GM23338 (cell line): ENCODE results near the gene MED13. TPM values are rescaled to one million over a fixed set of nuclear protein-coding genes. Genes with fewer than 3 reads are reported as not detected.

Source experiments
- ATAC-seq: fragments of 200-7000 bp; cut with Tn5 transposase; 3 replicates; pipeline ENCODE4 v1.9.1; 2020
- DNase-seq: peaks from one replicate; pipeline ENCODE4 v3.0.0-alpha.2; 2015; ENCODE audit warnings: low spot score
- H2AFZ ChIP-seq: fragments of 200-600 bp; sonication (generic); 2 replicates; pipeline ENCODE4 v1.8.0; 2016; ENCODE audit warnings: antibody characterized with exemption, mild to moderate bottlenecking, moderate library complexity
- H3F3A ChIP-seq: fragments of 200-600 bp; sonication (generic); replicated peaks from 2 replicates; pipeline ENCODE4 v1.8.0; 2017; ENCODE audit warnings: antibody characterized with exemption, mixed run types, low read depth
- H3K27ac ChIP-seq: fragments of 200-600 bp; sonication (generic); 2 replicates; pipeline ENCODE4 v1.6.1; 2016; ENCODE audit warnings: low read depth
- H3K27me3 ChIP-seq: fragments of 200-600 bp; sonication (generic); 2 replicates; pipeline ENCODE4 v1.8.0; 2016; ENCODE audit warnings: mild to moderate bottlenecking, mixed run types, moderate library complexity; ENCODE audit not compliant: insufficient read depth
- H3K36me3 ChIP-seq: fragments of 200-600 bp; sonication (generic); 2 replicates; pipeline ENCODE4 v1.8.0; 2016; ENCODE audit warnings: mild to moderate bottlenecking; ENCODE audit not compliant: insufficient read depth
- H3K4me1 ChIP-seq: fragments of 200-600 bp; sonication (generic); 2 replicates; pipeline ENCODE4 v1.8.0; 2016; ENCODE audit warnings: mild to moderate bottlenecking, moderate library complexity; ENCODE audit not compliant: insufficient read depth
- H3K4me2 ChIP-seq: fragments of 200-600 bp; sonication (generic); 2 replicates; pipeline ENCODE4 v1.7.1; 2017; ENCODE audit warnings: mixed run types
- H3K4me3 ChIP-seq: fragments of 200-600 bp; sonication (generic); 2 replicates; pipeline ENCODE4 v1.6.1; 2016; ENCODE audit warnings: mixed run types
- H3K79me2 ChIP-seq: fragments of 200-600 bp; sonication (generic); replicated peaks from 2 replicates; pipeline ENCODE4 v1.8.0; 2017; ENCODE audit warnings: mild to moderate bottlenecking; ENCODE audit not compliant: insufficient read depth
- H3K9me2 ChIP-seq: fragments of 200-600 bp; sonication (generic); 2 replicates; pipeline ENCODE4 v1.8.0; 2017; ENCODE audit not compliant: insufficient read depth
- H4K20me1 ChIP-seq: fragments of 200-600 bp; sonication (generic); replicated peaks from 2 replicates; pipeline ENCODE4 v1.8.0; 2017; ENCODE audit warnings: mild to moderate bottlenecking; ENCODE audit not compliant: insufficient read depth
- H3K27ac Mint-ChIP-seq: 2 replicates; pipeline ENCODE4 v1.8.0; 2020; ENCODE audit warnings: inconsistent platforms, mild to moderate bottlenecking, moderate library complexity, mixed read lengths
- H3K27me3 Mint-ChIP-seq: 3 replicates; pipeline ENCODE4 v1.8.0; 2022; ENCODE audit warnings: low read depth, mild to moderate bottlenecking, moderate library complexity, mixed read lengths, inconsistent platforms; ENCODE audit not compliant: insufficient read depth, poor library complexity
- H3K36me3 Mint-ChIP-seq: 3 replicates; pipeline ENCODE4 v1.8.0; 2021; ENCODE audit warnings: low read depth, mild to moderate bottlenecking, inconsistent platforms, moderate library complexity, mixed read lengths
- H3K4me1 Mint-ChIP-seq: 3 replicates; pipeline ENCODE4 v1.8.0; 2020; ENCODE audit warnings: mild to moderate bottlenecking, inconsistent platforms, mixed read lengths
- H3K4me3 Mint-ChIP-seq: 3 replicates; pipeline ENCODE4 v1.8.0; 2021; ENCODE audit warnings: moderate library complexity, mild to moderate bottlenecking, inconsistent platforms, mixed read lengths
- H3K9me3 Mint-ChIP-seq: 3 replicates; pipeline ENCODE4 v1.8.0; 2020; ENCODE audit warnings: moderate library complexity, mild to moderate bottlenecking, inconsistent platforms, mixed read lengths
- CREB1 ChIP-seq: fragments of 250-450 bp; sonication (Bioruptor Pico); IDR thresholded peaks from 2 replicates; pipeline ENCODE4 v1.5.0; 2020; ENCODE audit warnings: low read depth, mild to moderate bottlenecking, moderate library complexity
- ETS1 ChIP-seq: IDR thresholded peaks from 2 replicates; pipeline ENCODE4 v1.6.1; 2016; ENCODE audit warnings: antibody characterized with exemption
- EZH2 ChIP-seq: fragments of 200-600 bp; sonication (generic); IDR thresholded peaks from one replicate; pipeline ENCODE4 v1.8.0; 2017; ENCODE audit warnings: antibody characterized with exemption, mild to moderate bottlenecking, low read depth; ENCODE audit not compliant: unreplicated experiment
- EZH2phosphoT487 ChIP-seq: fragments of 200-600 bp; sonication (generic); IDR thresholded peaks from one replicate; pipeline ENCODE4 v1.8.1; 2018; ENCODE audit warnings: antibody characterized with exemption; ENCODE audit not compliant: unreplicated experiment
- JUNB ChIP-seq: IDR thresholded peaks from one replicate; pipeline ENCODE4 v1.6.1; 2016; ENCODE audit warnings: antibody characterized with exemption; ENCODE audit not compliant: unreplicated experiment
- NANOG ChIP-seq: IDR thresholded peaks from 2 replicates; pipeline ENCODE4 v1.6.1; 2016; ENCODE audit warnings: antibody characterized with exemption, borderline replicate concordance
- POLR2AphosphoS5 ChIP-seq: IDR thresholded peaks from 2 replicates; pipeline ENCODE4 v1.6.1; 2016; ENCODE audit warnings: antibody characterized with exemption, low read depth
- STAT1 ChIP-seq: IDR thresholded peaks from one replicate; pipeline ENCODE4 v1.6.1; 2016; ENCODE audit warnings: antibody characterized with exemption; ENCODE audit not compliant: unreplicated experiment
- ZNF462 ChIP-seq: fragments of 250-450 bp; sonication (Bioruptor Pico); IDR thresholded peaks from 2 replicates; pipeline ENCODE4 v1.5.0; 2020; ENCODE audit warnings: mild to moderate bottlenecking, moderate library complexity
- polyA plus RNA-seq: library from polyadenylated mRNA; unstranded; fragments of >200 nt; fragmentation: Nextera tagmentation; extraction: Ambion mirVana; gene quantifications from 2 replicates; pipeline ENCODE4 v1.2.1, GENCODE V29; 2016
- total RNA-seq: library from RNA; depleted of rRNA; stranded (reverse); fragments of >200 nt; shearing (Covaris generic); gene quantifications from 2 replicates; pipeline ENCODE4 v1.2.3, GENCODE V29; 2014
- TF ChIP-seq, protein P1 (sequence below): IDR thresholded peaks from one replicate; pipeline ENCODE4 v1.6.1; 2018; ENCODE audit warnings: antibody characterized with exemption; ENCODE audit not compliant: unreplicated experiment

The MED13 gene
- total and polyA plus RNA-seq, 2 experiments from 2014 or later, result 13.0 to 45.8 TPM

- Histone ChIP-seq H3F3A (no peaks in the 10 kb centered on the region), H3K9me2 (no peaks in the 10 kb centered on the region), H2AFZ (no peak overlapping the region), H3K36me3 (no peaks in the 10 kb centered on the region), H3K27me3 (no peaks in the 10 kb centered on the region), H3K4me2 (no peak overlapping the region), H3K27ac (no peak overlapping the region), H4K20me1 (peaks cover 25% of the 10 kb centered on the region), H3K79me2 (peaks cover 98% of the 10 kb centered on the region), H3K4me1 (no peaks in the 10 kb centered on the region), H3K4me3 (no peak overlapping the region)
- H3K36me3 Mint-ChIP-seq, result peaks cover 11% of the 10 kb centered on the region; the same call in 2 of the 3 replicates
- no peak for DNase-seq
- H3K27me3 Mint-ChIP-seq, result no peaks in the 10 kb centered on the region
- TF ChIP-seq ETS1, result no peak
- TF ChIP-seq CREB1 (CRISPR knock-in tag), result no peak
- TF ChIP-seq, protein P1, sequence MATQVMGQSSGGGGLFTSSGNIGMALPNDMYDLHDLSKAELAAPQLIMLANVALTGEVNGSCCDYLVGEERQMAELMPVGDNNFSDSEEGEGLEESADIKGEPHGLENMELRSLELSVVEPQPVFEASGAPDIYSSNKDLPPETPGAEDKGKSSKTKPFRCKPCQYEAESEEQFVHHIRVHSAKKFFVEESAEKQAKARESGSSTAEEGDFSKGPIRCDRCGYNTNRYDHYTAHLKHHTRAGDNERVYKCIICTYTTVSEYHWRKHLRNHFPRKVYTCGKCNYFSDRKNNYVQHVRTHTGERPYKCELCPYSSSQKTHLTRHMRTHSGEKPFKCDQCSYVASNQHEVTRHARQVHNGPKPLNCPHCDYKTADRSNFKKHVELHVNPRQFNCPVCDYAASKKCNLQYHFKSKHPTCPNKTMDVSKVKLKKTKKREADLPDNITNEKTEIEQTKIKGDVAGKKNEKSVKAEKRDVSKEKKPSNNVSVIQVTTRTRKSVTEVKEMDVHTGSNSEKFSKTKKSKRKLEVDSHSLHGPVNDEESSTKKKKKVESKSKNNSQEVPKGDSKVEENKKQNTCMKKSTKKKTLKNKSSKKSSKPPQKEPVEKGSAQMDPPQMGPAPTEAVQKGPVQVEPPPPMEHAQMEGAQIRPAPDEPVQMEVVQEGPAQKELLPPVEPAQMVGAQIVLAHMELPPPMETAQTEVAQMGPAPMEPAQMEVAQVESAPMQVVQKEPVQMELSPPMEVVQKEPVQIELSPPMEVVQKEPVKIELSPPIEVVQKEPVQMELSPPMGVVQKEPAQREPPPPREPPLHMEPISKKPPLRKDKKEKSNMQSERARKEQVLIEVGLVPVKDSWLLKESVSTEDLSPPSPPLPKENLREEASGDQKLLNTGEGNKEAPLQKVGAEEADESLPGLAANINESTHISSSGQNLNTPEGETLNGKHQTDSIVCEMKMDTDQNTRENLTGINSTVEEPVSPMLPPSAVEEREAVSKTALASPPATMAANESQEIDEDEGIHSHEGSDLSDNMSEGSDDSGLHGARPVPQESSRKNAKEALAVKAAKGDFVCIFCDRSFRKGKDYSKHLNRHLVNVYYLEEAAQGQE, result no peak
- no peak for TF ChIP-seq STAT1
- TF ChIP-seq ZNF462 (CRISPR knock-in tag), result no peak
- TF ChIP-seq JUNB, result no peak
- TF ChIP-seq EZH2phosphoT487, result no peak
- TF ChIP-seq POLR2AphosphoS5, result no peak
- TF ChIP-seq NANOG, result no peak
- no peak for TF ChIP-seq EZH2
- peaks cover 4% of the 10 kb centered on the region; the same call in 2 of the 3 replicates for H3K4me1 Mint-ChIP-seq
- H3K9me3 Mint-ChIP-seq, result no peaks in the 10 kb centered on the region
- H3K27ac Mint-ChIP-seq, result no peak overlapping the region
- ATAC-seq, result no peak
- no peak overlapping the region for H3K4me3 Mint-ChIP-seq
These were observed 64.0 kb downstream of the MED13 start for GRCh38 chr17:62001105-62001504.
